OCI-LY3 (cell line): ENCODE data around the gene ZSCAN10.

Source experiments
- H2AFZ ChIP-seq: fragments of 200-600, 300-600 bp; shearing (Covaris generic); 2 replicates; pipeline ENCODE4 v1.6.0; 2014; ENCODE audit warnings: antibody characterized with exemption, low read depth, low read length
- H3K27ac ChIP-seq: fragments of 200-600, 300-600 bp; sonication (generic); 2 replicates; pipeline ENCODE4 v1.5.1; 2014; ENCODE audit warnings: mild to moderate bottlenecking, low read length, moderate library complexity, mixed read lengths
- H3K27me3 ChIP-seq: fragments of 200-600, 300-600 bp; sonication (generic); 2 replicates; pipeline ENCODE4 v1.6.1; 2014; ENCODE audit warnings: low read depth, low read length, mixed read lengths
- H3K36me3 ChIP-seq: fragments of 200-600, 300-600 bp; sonication (generic); replicated peaks from 2 replicates; pipeline ENCODE3; 2014; ENCODE audit warnings: low read depth, low read length, mixed read lengths
- H3K4me1 ChIP-seq: fragments of 300-600, 200-600 bp; sonication (generic); 2 replicates; pipeline ENCODE4 v1.6.1; 2014; ENCODE audit warnings: low read length, mixed read lengths
- H3K4me2 ChIP-seq: fragments of 200-600, 300-600 bp; sonication (generic); 2 replicates; pipeline ENCODE4 v1.6.1; 2014; ENCODE audit warnings: low read length, mixed read lengths
- H3K4me3 ChIP-seq: fragments of 300-600, 200-600 bp; sonication (generic); 2 replicates; pipeline ENCODE4 v1.5.1; 2014; ENCODE audit warnings: antibody characterized with exemption, mild to moderate bottlenecking, low read length, moderate library complexity
- H3K79me2 ChIP-seq: fragments of 300-600, 200-600 bp; shearing (Covaris generic); 2 replicates; pipeline ENCODE4 v1.6.1; 2014; ENCODE audit warnings: mild to moderate bottlenecking, low read length, mixed read lengths
- H3K9ac ChIP-seq: fragments of 300-600, 200-600 bp; shearing (Covaris generic); 2 replicates; pipeline ENCODE4 v1.6.0; 2014; ENCODE audit warnings: mild to moderate bottlenecking, low read length, moderate library complexity
- H3K9me3 ChIP-seq: fragments of 200-600, 300-600 bp; shearing (Covaris generic); 2 replicates; pipeline ENCODE4 v1.6.1; 2014; ENCODE audit warnings: low read length, mixed read lengths; ENCODE audit not compliant: insufficient read depth
- H4K20me1 ChIP-seq: fragments of 200-600, 300-600 bp; sonication (generic); 2 replicates; pipeline ENCODE4 v1.6.1; 2016; ENCODE audit warnings: low read length, mixed read lengths; ENCODE audit not compliant: insufficient read depth
- CTCF ChIP-seq: fragments of 200-600, 300-600 bp; sonication (generic); IDR thresholded peaks from 2 replicates; pipeline ENCODE4 v1.5.1; 2014; ENCODE audit warnings: antibody characterized with exemption, low read length, low read depth
- EZH2phosphoT487 ChIP-seq: fragments of 200-600 bp; shearing (Covaris generic); IDR thresholded peaks from 2 replicates; pipeline ENCODE4 v1.6.1; 2018; ENCODE audit warnings: antibody characterized with exemption, mixed run types, low read depth

Gene ZSCAN10

GRCh38 chr16:3119701-3120408 is 20.8 kb upstream of the ZSCAN10 start:
- TF ChIP-seq CTCF, result no peak
- no peak for TF ChIP-seq EZH2phosphoT487
- no peak overlapping the region for H3K4me2 ChIP-seq
- H3K9me3 ChIP-seq, result no peaks in the 10 kb centered on the region
- no peak overlapping the region for H3K4me3 ChIP-seq
- H3K27ac ChIP-seq, result no peak overlapping the region
- H3K4me1 ChIP-seq, result peaks cover 12% of the 10 kb centered on the region
- H4K20me1 ChIP-seq, result no peaks in the 10 kb centered on the region
- H3K79me2 ChIP-seq, result no peaks in the 10 kb centered on the region
- H3K27me3 ChIP-seq, result peaks cover 10% of the 10 kb centered on the region; the same call in 1 of the 2 replicates
- no peak overlapping the region for H2AFZ ChIP-seq
- no peak overlapping the region for H3K9ac ChIP-seq
- H3K36me3 ChIP-seq, result no peaks in the 10 kb centered on the region

DNA sequence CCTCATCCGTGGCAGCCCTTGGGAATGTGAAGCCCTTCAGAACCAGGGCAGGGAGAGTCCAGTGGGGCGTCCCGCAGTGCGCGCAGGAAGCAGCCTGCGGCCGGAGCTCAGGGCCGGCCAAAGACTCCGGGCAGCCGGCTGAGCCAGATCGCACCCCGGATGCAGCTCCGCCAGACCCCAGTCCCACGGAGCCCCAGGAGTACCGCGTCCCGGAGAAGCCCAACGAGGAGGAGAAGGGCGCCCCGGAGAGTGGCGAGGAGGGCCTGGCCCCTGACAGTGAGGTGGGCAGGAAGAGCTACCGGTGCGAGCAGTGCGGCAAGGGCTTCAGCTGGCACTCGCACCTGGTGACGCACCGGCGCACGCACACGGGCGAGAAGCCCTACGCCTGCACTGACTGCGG is 20.2 kb upstream of the ZSCAN10 start:
- H3K27ac ChIP-seq, result no peak overlapping the region
- H3K79me2 ChIP-seq, result no peaks in the 10 kb centered on the region
- H3K9me3 ChIP-seq, result no peaks in the 10 kb centered on the region
- no peaks in the 10 kb centered on the region for H3K36me3 ChIP-seq
- H3K9ac ChIP-seq, result no peak overlapping the region
- no peaks in the 10 kb centered on the region for H4K20me1 ChIP-seq
- H3K27me3 ChIP-seq, result peaks cover 16% of the 10 kb centered on the region
- TF ChIP-seq CTCF (no peak), EZH2phosphoT487 (no peak)
- no peak overlapping the region for H3K4me3 ChIP-seq
- peaks cover 12% of the 10 kb centered on the region for H3K4me1 ChIP-seq
- no peak overlapping the region for H2AFZ ChIP-seq
- no peak overlapping the region for H3K4me2 ChIP-seq

- H3K27me3 ChIP-seq, result peaks cover 20% of the 10 kb centered on the region
- no peaks in the 10 kb centered on the region for H3K9me3 ChIP-seq
- H3K4me3 ChIP-seq, result no peak overlapping the region
- no peak overlapping the region for H3K9ac ChIP-seq
- TF ChIP-seq EZH2phosphoT487 (no peak), CTCF (no peak)
- no peak overlapping the region for H3K27ac ChIP-seq
- H4K20me1 ChIP-seq, result no peaks in the 10 kb centered on the region
- H2AFZ ChIP-seq, result no peak overlapping the region
- peaks cover 12% of the 10 kb centered on the region for H3K4me1 ChIP-seq
- no peaks in the 10 kb centered on the region for H3K79me2 ChIP-seq
- no peak overlapping the region for H3K4me2 ChIP-seq
- H3K36me3 ChIP-seq, result no peaks in the 10 kb centered on the region
Measured at GRCh38 chr16:3118846-3119245, 19.8 kb upstream of the ZSCAN10 start.

- no peak for TF ChIP-seq CTCF
- no peak for TF ChIP-seq EZH2phosphoT487
- no peak overlapping the region for H3K27ac ChIP-seq
- no peak overlapping the region for H3K4me2 ChIP-seq
- no peaks in the 10 kb centered on the region for H4K20me1 ChIP-seq
- H3K36me3 ChIP-seq, result no peaks in the 10 kb centered on the region
- no peak overlapping the region for H3K9ac ChIP-seq
- no peak overlapping the region for H2AFZ ChIP-seq
- no peak overlapping the region for H3K4me3 ChIP-seq
- H3K9me3 ChIP-seq, result no peaks in the 10 kb centered on the region
- H3K79me2 ChIP-seq, result no peaks in the 10 kb centered on the region
- H3K4me1 ChIP-seq, result peaks cover 7% of the 10 kb centered on the region
- peaks cover 25% of the 10 kb centered on the region for H3K27me3 ChIP-seq
Measured at GRCh38 chr16:3118204-3118790, 19.2 kb upstream of the ZSCAN10 start.
